Measurements from ENCODE around the gene MFRP. TPM values are rescaled to one million over a fixed set of nuclear protein-coding genes. Genes with fewer than 3 reads are reported as not detected.

Gene MFRP
- total RNA-seq, 2 donors from 2014 or later = not detected

DNA sequence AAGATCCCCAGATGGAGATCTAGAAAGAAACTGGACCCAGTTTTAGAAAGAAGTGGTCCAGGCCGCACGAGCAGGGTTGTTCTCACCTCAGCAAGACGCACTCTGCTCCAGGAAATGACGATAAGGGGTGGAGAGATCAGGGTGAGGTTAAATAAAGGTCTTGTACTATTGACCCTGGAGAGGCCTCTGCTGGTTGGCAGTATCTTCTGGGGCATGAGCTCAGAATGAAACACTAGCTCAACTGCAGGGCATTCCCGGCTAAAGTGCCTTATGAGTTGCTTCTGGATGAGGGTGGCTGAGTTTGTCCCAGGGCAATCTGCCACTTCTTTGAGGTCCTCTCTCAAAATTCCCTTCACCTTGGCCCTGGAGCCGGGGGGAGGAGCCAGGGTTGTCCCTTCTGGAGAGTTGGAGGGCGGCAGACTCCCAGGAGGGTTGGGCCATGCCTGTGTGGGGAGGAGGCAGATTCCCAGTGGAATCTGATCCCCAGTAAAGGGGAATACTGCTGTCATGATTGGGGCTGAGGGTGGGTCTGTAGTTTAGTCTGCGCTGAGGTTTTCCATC lies 24.1 kb upstream of the MFRP start:
- Histone ChIP-seq H3K4me1 (peaks cover 0 to 97% of the 10 kb centered on the region in 2 donors), H3K36me3 (no peaks in the 10 kb centered on the region), H3K4me3 (no peak overlapping the region), H3K27ac (peak overlapping the region; percentile 94), H3K9me3 (no peaks in the 10 kb centered on the region), H3K27me3 (no peaks in the 10 kb centered on the region)
- DNase-seq (ENCODE audit: low spot score) = no peak
- TF ChIP-seq, protein P1, sequence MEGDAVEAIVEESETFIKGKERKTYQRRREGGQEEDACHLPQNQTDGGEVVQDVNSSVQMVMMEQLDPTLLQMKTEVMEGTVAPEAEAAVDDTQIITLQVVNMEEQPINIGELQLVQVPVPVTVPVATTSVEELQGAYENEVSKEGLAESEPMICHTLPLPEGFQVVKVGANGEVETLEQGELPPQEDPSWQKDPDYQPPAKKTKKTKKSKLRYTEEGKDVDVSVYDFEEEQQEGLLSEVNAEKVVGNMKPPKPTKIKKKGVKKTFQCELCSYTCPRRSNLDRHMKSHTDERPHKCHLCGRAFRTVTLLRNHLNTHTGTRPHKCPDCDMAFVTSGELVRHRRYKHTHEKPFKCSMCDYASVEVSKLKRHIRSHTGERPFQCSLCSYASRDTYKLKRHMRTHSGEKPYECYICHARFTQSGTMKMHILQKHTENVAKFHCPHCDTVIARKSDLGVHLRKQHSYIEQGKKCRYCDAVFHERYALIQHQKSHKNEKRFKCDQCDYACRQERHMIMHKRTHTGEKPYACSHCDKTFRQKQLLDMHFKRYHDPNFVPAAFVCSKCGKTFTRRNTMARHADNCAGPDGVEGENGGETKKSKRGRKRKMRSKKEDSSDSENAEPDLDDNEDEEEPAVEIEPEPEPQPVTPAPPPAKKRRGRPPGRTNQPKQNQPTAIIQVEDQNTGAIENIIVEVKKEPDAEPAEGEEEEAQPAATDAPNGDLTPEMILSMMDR (IDR thresholded peaks at IDR 0.05) = no peak

DNA sequence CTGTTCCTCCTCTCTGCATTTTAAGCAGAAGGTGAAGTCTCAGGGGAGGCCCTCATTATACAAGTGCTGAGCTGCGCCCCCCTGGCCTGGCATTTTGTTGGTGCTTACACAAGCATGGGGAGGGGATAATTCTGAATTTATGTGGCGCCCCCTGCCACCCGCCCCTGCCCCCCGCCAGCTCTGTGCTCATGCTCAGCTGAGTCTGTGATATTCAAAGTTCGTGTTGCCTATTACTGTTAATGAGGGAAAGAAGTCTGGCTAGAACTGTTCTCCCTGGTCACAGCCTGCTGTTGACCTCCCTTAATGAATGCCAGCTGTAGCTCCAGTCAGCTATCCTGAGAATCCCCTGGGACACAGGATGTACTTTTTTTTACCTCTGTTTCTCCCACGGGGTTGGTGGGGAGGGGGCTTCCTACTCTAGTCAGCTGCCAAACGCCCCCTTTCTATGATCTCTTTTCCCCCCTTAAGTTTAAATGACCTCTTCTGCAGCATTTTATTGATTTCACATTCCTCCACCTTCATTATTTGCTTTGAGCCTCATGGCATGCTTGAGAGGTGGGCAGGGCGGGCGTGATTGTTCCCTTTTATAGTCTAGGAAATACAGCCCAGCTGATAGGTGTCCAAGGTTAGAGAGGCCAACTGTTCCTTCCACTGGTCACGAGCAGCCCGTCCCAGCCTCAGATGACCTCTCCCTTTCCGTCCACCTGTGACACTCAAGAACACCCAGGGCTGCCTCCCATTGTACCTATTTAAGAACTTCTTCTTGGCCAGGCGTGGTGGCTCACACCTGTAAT lies 22.8 kb upstream of the MFRP start:
- no peaks in the 10 kb centered on the region for H3K36me3 ChIP-seq
- TF ChIP-seq, protein P1 (IDR thresholded peaks at IDR 0.05) = no peak
- no peaks in the 10 kb centered on the region for H3K27me3 ChIP-seq
- H3K27ac ChIP-seq = peak overlapping the region; percentile 94
- DNase-seq (ENCODE audit: low spot score) = no peak
- peaks cover 0 to 95% of the 10 kb centered on the region in 2 donors for H3K4me1 ChIP-seq
- no peaks in the 10 kb centered on the region for H3K9me3 ChIP-seq
- H3K4me3 ChIP-seq = peak overlapping the region in 1 of 2 donors; percentile 10

DNA sequence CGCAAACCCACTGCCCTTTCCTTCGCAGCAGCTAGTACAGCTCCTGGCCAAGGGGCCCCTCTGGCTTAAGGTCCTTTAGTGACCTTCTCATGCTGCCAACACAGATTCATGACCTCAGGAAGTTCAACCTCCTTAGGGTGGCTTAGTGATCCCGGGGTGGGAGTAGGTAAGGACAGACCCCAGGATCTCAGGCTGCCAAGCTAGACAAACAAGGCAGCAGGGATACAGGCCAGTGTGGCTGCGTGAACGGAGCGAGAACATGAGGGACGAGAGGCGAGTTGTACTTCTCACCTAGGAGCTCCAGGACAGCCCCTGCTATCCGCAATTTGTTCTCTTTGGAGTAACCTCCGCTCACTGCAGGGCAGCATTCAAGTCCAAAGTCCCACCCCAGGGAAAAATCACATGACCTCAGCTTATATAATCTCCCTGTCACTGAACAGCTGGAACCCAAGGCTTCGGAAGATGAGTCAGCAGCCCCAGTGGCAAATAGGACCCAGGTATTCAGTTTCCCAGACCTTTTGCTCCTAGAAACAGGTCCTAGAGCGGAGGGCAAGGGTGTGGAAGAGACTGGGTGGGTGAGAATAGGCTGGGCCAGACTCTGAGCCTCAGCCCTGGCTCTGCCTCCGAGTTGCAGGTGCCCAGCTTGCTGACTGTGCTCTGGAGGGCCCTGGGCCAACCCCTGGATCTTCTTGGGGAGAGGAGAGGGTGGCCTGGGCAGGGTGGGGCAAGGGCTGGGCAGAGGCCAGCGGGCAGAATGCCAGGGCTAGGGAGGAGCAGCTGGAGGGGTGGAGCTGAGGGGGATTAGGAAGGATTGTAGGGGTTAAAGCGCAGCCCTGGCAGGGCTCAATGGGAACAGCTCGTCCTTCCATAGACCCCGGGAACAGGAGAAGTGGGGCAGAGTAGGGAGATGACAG lies 21.9 kb upstream of the MFRP start:
- H3K36me3 ChIP-seq = no peaks in the 10 kb centered on the region
- H3K4me3 ChIP-seq = peak overlapping the region in 1 of 2 donors; percentile 10
- no peak for DNase-seq (ENCODE audit: low spot score)
- TF ChIP-seq, protein P1 (IDR thresholded peaks at IDR 0.05) = no peak
- no peaks in the 10 kb centered on the region for H3K9me3 ChIP-seq
- no peaks in the 10 kb centered on the region for H3K27me3 ChIP-seq
- H3K4me1 ChIP-seq = peaks cover 0 to 93% of the 10 kb centered on the region in 2 donors
- peak overlapping the region; percentile 94 for H3K27ac ChIP-seq

- Histone ChIP-seq H3K27me3 (no peaks in the 10 kb centered on the region), H3K9me3 (no peaks in the 10 kb centered on the region), H3K36me3 (no peaks in the 10 kb centered on the region), H3K4me3 (peak overlapping the region in 1 of 2 donors; percentile 10), H3K4me1 (peaks cover 0 to 88% of the 10 kb centered on the region in 2 donors), H3K27ac (peak overlapping the region; percentile 94)
- DNase-seq (ENCODE audit: low spot score) = no peak
- TF ChIP-seq, protein P1 (IDR thresholded peaks at IDR 0.05) = no peak
Measured at GRCh38 chr11:119367661-119368120, 21.2 kb upstream of the MFRP start.

GRCh38 chr11:119366690-119367620 lies 20.4 kb upstream of the MFRP start:
- no peaks in the 10 kb centered on the region for H3K9me3 ChIP-seq
- no peaks in the 10 kb centered on the region for H3K27me3 ChIP-seq
- no peak overlapping the region for H3K4me3 ChIP-seq
- no peaks in the 10 kb centered on the region for H3K36me3 ChIP-seq
- peaks cover 0 to 88% of the 10 kb centered on the region in 2 donors for H3K4me1 ChIP-seq
- TF ChIP-seq, protein P1 (IDR thresholded peaks at IDR 0.05) = no peak
- DNase-seq (ENCODE audit: low spot score) = no peak
- peak overlapping the region; percentile 94 for H3K27ac ChIP-seq
